Astrocyte (in vitro differentiated cells and primary cell): ENCODE results near the gene NXN. TPM values are rescaled to one million over a fixed set of nuclear protein-coding genes. Genes with fewer than 3 reads are reported as not detected.

Source experiments
- DNase-seq: peaks from one replicate; pipeline ENCODE4 v3.0.0-alpha.2; 2010; ENCODE audit warnings: low read depth
- FAIRE-seq: peaks from 2 replicates; lab custom pipeline; 2011; peaks lifted over from hg19 to GRCh38; lab: Jason Lieb, UNC
- H2AFZ ChIP-seq: 2 replicates; pipeline ENCODE4 v1.6.0; 2012; ENCODE audit warnings: low read depth, low read length, inconsistent platforms
- H3K27ac ChIP-seq: 2 replicates; pipeline ENCODE4 v1.5.1; 2011; ENCODE audit warnings: low read depth, low read length, inconsistent platforms
- H3K27me3 ChIP-seq: 2 replicates; pipeline ENCODE4 v1.6.0; 2011; ENCODE audit warnings: low read length, inconsistent platforms; ENCODE audit not compliant: insufficient read depth
- H3K36me3 ChIP-seq: 2 replicates; pipeline ENCODE4 v1.5.1; 2011; ENCODE audit warnings: low read length, inconsistent platforms; ENCODE audit not compliant: insufficient read depth
- H3K4me1 ChIP-seq: 2 replicates; pipeline ENCODE4 v1.5.1; 2011; ENCODE audit warnings: low read length, inconsistent platforms; ENCODE audit not compliant: insufficient read depth
- H3K4me2 ChIP-seq: 2 replicates; pipeline ENCODE4 v1.6.0; 2012; ENCODE audit warnings: low read length, inconsistent platforms
- H3K4me3 ChIP-seq: 2 replicates; pipeline ENCODE4 v1.5.1; 2011; ENCODE audit warnings: low read depth, mild to moderate bottlenecking, low read length, inconsistent platforms; ENCODE audit not compliant: insufficient read depth
- H3K79me2 ChIP-seq: 2 replicates; pipeline ENCODE4 v1.6.0; 2012; ENCODE audit warnings: mild to moderate bottlenecking, low read length, inconsistent platforms; ENCODE audit not compliant: insufficient read depth
- H3K9ac ChIP-seq: 2 replicates; pipeline ENCODE4 v1.6.0; 2012; ENCODE audit warnings: mild to moderate bottlenecking, low read length, inconsistent platforms
- H3K9me3 ChIP-seq: 2 replicates; pipeline ENCODE4 v1.5.1; 2012; ENCODE audit warnings: low read depth, mild to moderate bottlenecking, low read length, inconsistent platforms; ENCODE audit not compliant: insufficient read depth
- H4K20me1 ChIP-seq: 2 replicates; pipeline ENCODE4 v1.6.0; 2012; ENCODE audit warnings: low read length, inconsistent platforms; ENCODE audit not compliant: insufficient read depth
- H3K27ac Mint-ChIP-seq: one replicate; pipeline ENCODE4 v1.8.0; 2021; ENCODE audit warnings: mild to moderate bottlenecking, mixed read lengths; ENCODE audit not compliant: unreplicated experiment
- H3K27me3 Mint-ChIP-seq: one replicate; pipeline ENCODE4 v1.8.0; 2021; ENCODE audit warnings: low read depth, mixed read lengths; ENCODE audit not compliant: unreplicated experiment
- H3K36me3 Mint-ChIP-seq: one replicate; pipeline ENCODE4 v1.8.0; 2021; ENCODE audit warnings: low read depth, mixed read lengths; ENCODE audit not compliant: unreplicated experiment
- H3K4me1 Mint-ChIP-seq: one replicate; pipeline ENCODE4 v1.8.0; 2021; ENCODE audit warnings: low read depth, mixed read lengths; ENCODE audit not compliant: unreplicated experiment
- H3K4me3 Mint-ChIP-seq: one replicate; pipeline ENCODE4 v1.8.0; 2021; ENCODE audit warnings: mild to moderate bottlenecking, moderate library complexity, mixed read lengths; ENCODE audit not compliant: unreplicated experiment
- H3K9me3 Mint-ChIP-seq: one replicate; pipeline ENCODE4 v1.8.0; 2021; ENCODE audit warnings: mild to moderate bottlenecking, mixed read lengths; ENCODE audit not compliant: unreplicated experiment
- EZH2 ChIP-seq: IDR thresholded peaks from 2 replicates; pipeline ENCODE4 v1.6.1; 2012; ENCODE audit warnings: mild to moderate bottlenecking, low read length, inconsistent platforms; ENCODE audit not compliant: insufficient read depth
- total RNA-seq: library from RNA; stranded (reverse); gene quantifications from 2 replicates; pipeline ENCODE4 v1.2.1, GENCODE V29; 2021
- TF ChIP-seq, protein P1 (sequence below): IDR thresholded peaks from 2 replicates; pipeline ENCODE4 v1.5.1; 2011; ENCODE audit warnings: low read depth, mild to moderate bottlenecking, inconsistent platforms, low read length, moderate library complexity; ENCODE audit not compliant: insufficient read depth

Gene NXN
- total RNA-seq, 1 donor from 2014 or later: 104 TPM

GRCh38 chr17:927611-928461, 51.7 kb downstream of the NXN start:
- H3K36me3 Mint-ChIP-seq: peaks cover 8% of the 10 kb centered on the region
- H3K4me1 Mint-ChIP-seq: peaks cover 48% of the 10 kb centered on the region
- peak overlapping the region; percentile 45 for H3K4me3 ChIP-seq
- peak overlapping the region; percentile 81 for H3K4me2 ChIP-seq
- H3K27me3 Mint-ChIP-seq: no peaks in the 10 kb centered on the region
- H3K36me3 ChIP-seq: no peaks in the 10 kb centered on the region
- H3K4me3 Mint-ChIP-seq: peak overlapping the region; percentile 64
- FAIRE-seq (peak; percentile 99), DNase-seq (peak; percentile 99)
- H3K27me3 ChIP-seq: no peaks in the 10 kb centered on the region
- peaks cover 52% of the 10 kb centered on the region for H3K79me2 ChIP-seq
- peaks cover 44% of the 10 kb centered on the region for H4K20me1 ChIP-seq
- TF ChIP-seq, protein P1, sequence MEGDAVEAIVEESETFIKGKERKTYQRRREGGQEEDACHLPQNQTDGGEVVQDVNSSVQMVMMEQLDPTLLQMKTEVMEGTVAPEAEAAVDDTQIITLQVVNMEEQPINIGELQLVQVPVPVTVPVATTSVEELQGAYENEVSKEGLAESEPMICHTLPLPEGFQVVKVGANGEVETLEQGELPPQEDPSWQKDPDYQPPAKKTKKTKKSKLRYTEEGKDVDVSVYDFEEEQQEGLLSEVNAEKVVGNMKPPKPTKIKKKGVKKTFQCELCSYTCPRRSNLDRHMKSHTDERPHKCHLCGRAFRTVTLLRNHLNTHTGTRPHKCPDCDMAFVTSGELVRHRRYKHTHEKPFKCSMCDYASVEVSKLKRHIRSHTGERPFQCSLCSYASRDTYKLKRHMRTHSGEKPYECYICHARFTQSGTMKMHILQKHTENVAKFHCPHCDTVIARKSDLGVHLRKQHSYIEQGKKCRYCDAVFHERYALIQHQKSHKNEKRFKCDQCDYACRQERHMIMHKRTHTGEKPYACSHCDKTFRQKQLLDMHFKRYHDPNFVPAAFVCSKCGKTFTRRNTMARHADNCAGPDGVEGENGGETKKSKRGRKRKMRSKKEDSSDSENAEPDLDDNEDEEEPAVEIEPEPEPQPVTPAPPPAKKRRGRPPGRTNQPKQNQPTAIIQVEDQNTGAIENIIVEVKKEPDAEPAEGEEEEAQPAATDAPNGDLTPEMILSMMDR: no peak
- TF ChIP-seq EZH2: no peak
- no peaks in the 10 kb centered on the region for H3K9me3 ChIP-seq
- H3K4me1 ChIP-seq: peaks cover 35% of the 10 kb centered on the region
- H3K9ac ChIP-seq: peak overlapping the region; percentile 70
- peak overlapping the region; percentile 88 for H3K27ac Mint-ChIP-seq
- H2AFZ ChIP-seq: no peak overlapping the region
- peak overlapping the region; percentile 88 for H3K27ac ChIP-seq
- no peaks in the 10 kb centered on the region for H3K9me3 Mint-ChIP-seq

GRCh38 chr17:925817-926216, 53.8 kb downstream of the NXN start:
- FAIRE-seq: no peak
- peaks cover 14% of the 10 kb centered on the region for H3K36me3 Mint-ChIP-seq
- no peak overlapping the region for H3K4me3 Mint-ChIP-seq
- Histone ChIP-seq H3K4me1 (peaks cover 31% of the 10 kb centered on the region), H3K36me3 (no peaks in the 10 kb centered on the region), H2AFZ (no peak overlapping the region), H3K27ac (no peak overlapping the region), H3K27me3 (no peaks in the 10 kb centered on the region), H3K9me3 (no peaks in the 10 kb centered on the region), H3K4me2 (no peak overlapping the region), H3K79me2 (peaks cover 59% of the 10 kb centered on the region), H3K9ac (no peak overlapping the region), H3K4me3 (no peak overlapping the region), H4K20me1 (peaks cover 61% of the 10 kb centered on the region)
- no peaks in the 10 kb centered on the region for H3K9me3 Mint-ChIP-seq
- H3K27ac Mint-ChIP-seq: peak overlapping the region; percentile 67
- TF ChIP-seq, protein P1: no peak
- TF ChIP-seq EZH2: no peak
- H3K4me1 Mint-ChIP-seq: peaks cover 49% of the 10 kb centered on the region
- no peaks in the 10 kb centered on the region for H3K27me3 Mint-ChIP-seq
- no peak for DNase-seq
